Adrenal gland (tissue), 5 donors: ENCODE data around the gene GP1BA.

Experiments
- CTCF ChIP-seq, 6 experiments: fragments of 450-650 bp in 4 of 6; fragments of 200-600 bp in 2 of 6; sonication (generic) in 1 of 6; IDR thresholded peaks; 1 replicate in 5 of 6; 2 replicates in 1 of 6; pipeline versions ENCODE4 v1.5.1 to v1.8.0; 2016 to 2021; ENCODE audit warnings: antibody characterized with exemption in 6 of 6, mild to moderate bottlenecking in 2 of 6, moderate library complexity in 1 of 6
- POLR2A ChIP-seq, 2 donors: fragments of 450-650 bp; IDR thresholded peaks; one replicate each; pipeline ENCODE4 v1.6.1; 2017; ENCODE audit warnings: antibody characterized with exemption in 2 of 2, mild to moderate bottlenecking in 2 of 2, moderate library complexity in 1 of 2
- donor health status: DM: no; HTN: no; CAD: no.

- TF ChIP-seq POLR2A (IDR thresholded peaks at IDR 0.05) (no peak), CTCF (IDR thresholded peaks at IDR 0.05) (no peak)
Observed at GRCh38 chr17:4901108-4901647, 30.9 kb upstream of the GP1BA start.
